NB4 (cell line): ENCODE results near the gene CDK4.

Source experiments
- POLR2A ChIP-seq: IDR thresholded peaks from 2 replicates; pipeline ENCODE4 v1.6.1; 2011; ENCODE audit warnings: mild to moderate bottlenecking; ENCODE audit not compliant: insufficient read length; ENCODE audit errors: extremely low read depth
- TF ChIP-seq, protein P1 (sequence below): IDR thresholded peaks from one replicate; pipeline ENCODE4 v1.5.1; 2012; ENCODE audit warnings: low read depth, low read length

DNA sequence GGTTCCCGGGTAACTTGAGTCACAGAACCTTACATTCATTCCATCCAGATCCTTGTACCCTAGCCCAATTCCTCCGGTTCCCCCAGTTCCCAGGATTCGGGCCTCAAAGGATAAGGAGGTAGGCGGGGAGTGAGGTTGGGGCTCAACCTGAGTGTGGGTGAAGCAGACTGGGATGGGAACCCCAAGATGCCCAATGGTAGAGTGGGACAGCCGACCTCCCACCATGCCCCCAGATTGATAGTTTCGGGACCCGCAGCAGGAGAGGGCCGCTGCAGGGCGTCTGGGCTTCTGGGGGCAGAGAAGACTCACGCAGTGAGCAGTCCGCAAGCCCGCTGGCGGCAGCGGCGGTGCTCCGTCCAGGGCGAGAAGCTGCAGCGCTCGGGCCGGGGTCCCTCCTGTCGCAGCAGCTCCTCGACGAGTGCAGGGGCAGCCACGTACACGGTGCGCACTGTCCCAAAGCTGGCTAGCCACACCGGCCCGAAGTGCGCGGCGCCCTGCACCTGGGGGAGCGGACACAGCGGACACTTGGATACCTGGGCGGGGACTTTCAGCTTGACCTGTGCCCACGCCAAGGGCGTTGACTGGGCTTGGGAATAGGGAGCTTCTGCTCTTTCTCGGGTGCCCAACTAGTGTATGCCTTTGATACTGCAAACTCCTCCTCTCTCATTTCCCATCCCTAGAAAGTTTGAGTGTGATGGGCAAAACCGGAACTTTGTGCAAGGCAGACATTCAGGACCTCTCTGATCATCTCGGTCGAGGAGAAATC is 13.8 kb upstream of the CDK4 start:
- TF ChIP-seq, protein P1, sequence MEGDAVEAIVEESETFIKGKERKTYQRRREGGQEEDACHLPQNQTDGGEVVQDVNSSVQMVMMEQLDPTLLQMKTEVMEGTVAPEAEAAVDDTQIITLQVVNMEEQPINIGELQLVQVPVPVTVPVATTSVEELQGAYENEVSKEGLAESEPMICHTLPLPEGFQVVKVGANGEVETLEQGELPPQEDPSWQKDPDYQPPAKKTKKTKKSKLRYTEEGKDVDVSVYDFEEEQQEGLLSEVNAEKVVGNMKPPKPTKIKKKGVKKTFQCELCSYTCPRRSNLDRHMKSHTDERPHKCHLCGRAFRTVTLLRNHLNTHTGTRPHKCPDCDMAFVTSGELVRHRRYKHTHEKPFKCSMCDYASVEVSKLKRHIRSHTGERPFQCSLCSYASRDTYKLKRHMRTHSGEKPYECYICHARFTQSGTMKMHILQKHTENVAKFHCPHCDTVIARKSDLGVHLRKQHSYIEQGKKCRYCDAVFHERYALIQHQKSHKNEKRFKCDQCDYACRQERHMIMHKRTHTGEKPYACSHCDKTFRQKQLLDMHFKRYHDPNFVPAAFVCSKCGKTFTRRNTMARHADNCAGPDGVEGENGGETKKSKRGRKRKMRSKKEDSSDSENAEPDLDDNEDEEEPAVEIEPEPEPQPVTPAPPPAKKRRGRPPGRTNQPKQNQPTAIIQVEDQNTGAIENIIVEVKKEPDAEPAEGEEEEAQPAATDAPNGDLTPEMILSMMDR: no peak
- no peak for TF ChIP-seq POLR2A
